ENCODE results near the gene KRT10.
"Not testable (repeated sequence)": the region's sequence is repeated elsewhere in the genome, so short reads cannot be mapped to it uniquely, and the experiment has no call there.

KRT10 gene

DNA sequence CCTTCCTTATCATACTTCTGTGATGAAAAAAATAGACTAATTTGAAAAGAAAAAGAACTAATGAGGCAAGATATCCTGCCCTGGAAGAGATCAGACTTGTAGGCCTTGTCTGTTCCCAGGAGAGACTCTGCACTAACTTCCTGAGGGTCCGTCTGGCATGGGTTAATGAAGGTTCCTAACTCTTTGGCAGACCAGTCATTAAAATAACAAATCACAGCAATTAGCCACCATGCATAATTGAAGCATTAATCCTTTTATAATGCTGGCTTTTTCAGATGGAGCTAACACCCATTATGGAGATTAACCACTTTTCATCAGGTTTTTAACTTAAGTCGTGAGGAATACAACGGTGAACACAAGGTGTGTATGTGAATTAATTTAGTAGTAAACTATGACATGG, 10.4 kb upstream of the KRT10 start:
- no peak for DNase-seq (ENCODE audit: low spot score)

DNA sequence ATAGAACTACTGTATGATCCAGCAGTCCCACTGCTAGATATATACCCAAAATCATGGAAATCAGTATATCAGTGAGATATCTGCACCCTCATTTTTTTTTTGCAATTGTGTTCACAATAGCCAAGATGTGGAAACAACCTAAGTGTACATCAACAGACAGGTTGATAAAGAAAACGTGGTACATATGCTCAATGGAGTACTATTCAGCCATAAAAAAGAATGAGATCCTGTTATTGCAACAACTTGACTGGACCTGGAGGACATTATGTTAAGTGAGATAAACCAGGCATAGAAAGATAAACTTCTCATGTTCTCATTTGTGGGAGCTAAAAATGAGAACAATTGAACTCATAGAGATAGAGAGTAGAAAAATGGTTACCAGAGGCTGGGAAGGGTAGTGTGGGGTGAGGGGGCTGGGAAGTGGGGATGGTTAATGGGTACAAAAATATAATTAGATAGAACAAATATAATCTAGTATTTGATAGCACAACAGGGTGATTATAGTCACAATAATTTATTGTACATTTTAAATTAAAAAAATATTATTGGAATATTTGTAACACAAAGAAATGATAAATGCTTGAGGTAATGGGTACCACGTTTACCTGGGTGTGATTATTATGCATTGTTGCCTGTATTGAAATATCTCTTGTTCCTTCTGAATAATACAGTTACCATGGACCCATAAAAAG, 7.8 kb upstream of the KRT10 start:
- DNase-seq (ENCODE audit: low spot score) = no peak

DNA sequence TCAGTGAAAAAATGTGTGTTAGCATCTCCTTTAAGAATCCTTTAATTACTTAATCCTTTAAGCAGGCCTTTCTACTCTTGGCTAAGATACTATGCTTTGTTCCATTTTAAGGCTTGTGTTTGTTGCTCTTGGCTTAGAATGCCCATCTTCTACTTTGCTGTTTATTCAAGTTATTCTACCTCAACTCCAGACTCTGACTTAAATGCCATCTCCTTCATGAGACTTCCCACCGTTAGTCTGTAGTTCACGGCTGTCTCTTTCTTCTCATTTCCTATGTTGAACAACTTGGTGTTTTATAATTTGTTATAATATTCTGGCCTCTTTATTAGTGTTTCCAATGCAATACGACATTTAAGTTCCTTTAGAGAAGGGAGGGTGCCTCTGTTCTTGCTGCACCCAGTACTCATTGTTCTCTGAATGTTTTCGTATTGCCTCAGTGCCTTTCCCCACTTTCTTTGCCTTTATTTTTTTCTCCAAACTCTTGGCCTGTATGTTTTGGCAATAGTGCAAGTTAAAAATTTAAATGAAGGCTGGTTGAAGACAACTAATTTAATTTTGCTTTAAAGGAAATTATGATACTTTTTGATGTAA, 6.1 kb upstream of the KRT10 start:
- no peak for DNase-seq (ENCODE audit: low spot score)

DNA sequence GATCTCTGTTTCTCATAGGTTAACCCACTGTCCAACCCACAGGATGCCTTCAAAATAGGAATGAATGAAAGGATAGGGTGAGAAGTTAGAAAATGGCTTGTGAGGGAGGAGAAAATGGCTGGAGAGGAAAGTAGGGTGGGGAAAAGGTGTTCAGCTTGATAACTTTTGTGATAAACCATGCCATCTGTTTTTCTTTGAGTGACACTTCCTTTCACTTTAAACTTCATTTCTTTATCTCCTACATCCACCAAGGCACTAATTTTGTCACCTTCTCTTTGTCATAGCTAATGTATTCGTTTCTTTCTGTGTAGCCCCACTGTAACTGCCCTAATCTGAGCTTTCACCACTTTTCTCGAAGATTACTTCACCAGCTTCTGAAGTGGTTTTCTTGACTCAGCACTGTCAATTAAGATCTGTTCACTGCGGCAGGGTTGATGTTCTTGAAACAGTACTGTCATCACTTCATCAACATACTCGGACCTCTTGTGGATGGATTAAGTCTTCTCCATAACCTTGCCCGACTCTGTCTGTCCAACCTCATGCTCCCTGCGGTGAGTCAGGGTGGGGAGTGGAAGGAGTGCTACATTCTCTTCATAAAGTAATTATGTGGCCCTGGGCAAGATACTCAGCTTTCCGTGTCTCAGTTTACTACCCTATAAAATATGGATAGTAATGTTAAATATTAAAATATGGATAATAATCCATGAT, 5.5 kb upstream of the KRT10 start:
- DNase-seq (ENCODE audit: low spot score) = no peak

DNA sequence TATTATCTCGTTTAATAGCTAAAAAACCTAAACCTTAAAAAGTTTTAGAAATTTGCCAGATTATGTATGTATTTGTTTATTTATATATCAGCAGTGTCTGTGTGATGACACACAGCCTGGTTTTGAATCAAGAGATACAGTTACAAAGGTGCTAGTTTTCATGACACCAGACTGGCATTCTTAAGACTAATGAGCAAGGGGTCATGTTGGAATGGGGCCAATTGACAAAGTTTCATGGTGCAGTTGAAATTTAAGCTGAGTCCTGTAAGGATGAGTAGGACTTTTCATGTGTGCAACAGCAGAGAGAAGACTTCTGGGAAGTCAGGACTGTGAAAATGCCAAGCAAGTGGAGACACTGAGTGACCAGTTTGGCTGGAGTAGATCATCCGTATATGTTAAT, 3.2 kb upstream of the KRT10 start:
- DNase-seq (ENCODE audit: low spot score) = no peak

DNA sequence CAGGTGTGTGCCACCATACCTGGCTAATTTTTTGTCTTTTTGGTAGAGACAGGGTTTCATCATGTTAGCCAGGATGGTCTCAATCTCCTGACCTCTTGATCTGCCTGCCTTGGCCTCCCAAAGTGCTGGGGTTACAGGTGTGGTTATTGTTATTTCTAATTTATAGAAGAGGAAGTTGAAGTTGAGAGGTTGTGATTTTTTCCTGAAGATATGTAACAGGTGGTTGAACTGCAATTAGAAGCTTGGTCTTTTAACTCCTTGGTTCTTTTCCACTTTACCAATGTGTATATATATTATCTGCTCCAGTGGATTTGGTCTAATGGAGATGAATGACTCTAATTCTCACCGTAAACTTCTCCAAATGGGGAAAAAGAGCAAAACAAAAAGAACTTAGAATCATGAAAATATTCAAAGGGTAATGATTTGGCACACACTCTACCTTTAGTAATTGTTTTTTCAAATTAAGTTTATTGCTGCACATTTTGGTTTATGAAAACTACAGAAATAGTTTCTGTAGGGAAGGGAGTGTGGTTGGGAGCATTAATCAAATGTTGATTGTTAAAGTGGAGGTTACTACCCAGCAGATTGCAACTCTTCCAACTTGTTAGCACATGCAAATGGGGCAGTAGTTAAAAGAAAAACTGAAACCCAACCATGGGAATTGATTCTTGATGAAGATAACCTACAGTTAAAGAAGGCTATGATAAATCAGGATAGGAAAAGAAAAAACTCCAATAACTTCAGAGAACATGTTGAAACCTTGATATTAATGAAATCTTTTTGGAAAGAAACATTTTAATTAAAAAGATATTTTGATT, 1.8 kb upstream of the KRT10 start:
- no peak for DNase-seq (ENCODE audit: low spot score)

DNA sequence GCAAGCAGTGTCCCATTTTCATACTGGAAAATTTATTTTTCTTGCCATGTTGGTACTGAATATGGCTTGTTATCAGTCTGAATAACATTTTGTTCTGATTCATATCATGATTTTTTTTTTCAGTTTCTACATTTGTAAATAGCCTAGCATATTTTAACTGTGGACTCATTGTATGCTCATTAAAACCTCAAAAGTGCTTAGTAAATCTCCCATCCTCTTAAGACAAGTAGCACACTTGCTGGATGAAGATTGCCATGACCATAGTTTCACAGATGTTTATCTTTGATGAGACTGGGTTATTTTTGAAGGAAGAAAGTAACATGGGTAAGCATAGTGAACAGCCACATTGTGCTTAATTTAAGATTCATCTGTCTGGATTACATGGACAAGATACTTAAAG, 878 bp downstream of the KRT10 start:
- DNase-seq (ENCODE audit: low spot score) = no peak

DNA sequence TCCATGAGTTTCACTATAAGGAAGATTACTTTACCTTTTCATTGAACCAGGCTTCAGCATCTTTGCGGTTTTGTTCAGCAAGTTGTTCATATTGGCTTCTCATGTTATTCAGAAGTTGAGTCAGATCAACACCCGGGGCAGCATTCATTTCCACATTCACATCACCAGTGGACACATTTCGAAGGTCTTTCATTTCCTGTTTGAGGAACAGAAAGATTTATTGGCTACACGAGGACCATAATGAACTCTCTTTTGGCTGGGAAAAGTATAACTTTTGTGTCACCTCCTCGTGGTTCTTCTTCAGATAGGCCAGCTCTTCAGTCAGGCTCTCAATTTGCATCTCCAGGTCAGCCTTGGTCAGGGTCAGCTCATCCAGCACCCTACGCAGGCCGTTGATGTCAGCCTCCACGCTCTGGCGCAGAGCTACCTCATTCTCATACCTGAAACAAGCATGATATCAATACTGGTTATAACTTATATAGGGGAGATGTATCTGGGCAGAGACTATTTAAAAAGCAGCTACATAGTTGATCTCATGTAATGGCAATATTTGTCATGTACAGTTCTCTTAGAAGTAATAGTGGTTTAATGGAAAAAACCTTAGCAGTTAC, 2.1 kb downstream of the KRT10 start:
- DNase-seq (ENCODE audit: low spot score) = no peak

DNA sequence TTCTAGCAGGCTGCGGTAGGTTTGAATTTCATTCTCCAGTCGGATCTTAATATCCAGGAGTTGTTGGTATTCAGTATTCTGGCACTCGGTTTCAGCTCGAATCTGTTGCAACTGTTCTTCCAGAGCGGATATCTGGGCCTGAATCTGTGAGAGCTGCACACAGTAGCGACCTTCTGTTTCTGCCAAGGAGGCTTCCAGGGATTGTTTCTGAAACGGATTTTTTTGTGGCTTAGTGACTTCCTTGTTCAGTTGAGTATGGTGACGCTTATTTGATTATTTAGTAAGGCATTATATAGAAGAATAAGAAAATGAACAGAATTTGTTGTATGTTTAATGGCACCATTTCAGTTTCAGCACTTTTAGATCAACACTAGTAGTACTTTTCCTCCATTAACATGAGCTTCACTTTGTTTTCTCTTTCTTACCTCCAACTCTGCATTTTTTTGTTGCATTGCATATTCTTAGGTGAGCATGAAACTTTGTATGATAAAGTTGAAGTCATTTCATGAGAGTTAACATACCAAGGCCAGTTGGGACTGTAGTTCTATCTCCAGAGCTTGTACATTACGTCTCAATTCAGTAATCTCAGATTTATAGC, 2.8 kb downstream of the KRT10 start:
- peak; percentile 31 for DNase-seq (ENCODE audit: low spot score)

DNA sequence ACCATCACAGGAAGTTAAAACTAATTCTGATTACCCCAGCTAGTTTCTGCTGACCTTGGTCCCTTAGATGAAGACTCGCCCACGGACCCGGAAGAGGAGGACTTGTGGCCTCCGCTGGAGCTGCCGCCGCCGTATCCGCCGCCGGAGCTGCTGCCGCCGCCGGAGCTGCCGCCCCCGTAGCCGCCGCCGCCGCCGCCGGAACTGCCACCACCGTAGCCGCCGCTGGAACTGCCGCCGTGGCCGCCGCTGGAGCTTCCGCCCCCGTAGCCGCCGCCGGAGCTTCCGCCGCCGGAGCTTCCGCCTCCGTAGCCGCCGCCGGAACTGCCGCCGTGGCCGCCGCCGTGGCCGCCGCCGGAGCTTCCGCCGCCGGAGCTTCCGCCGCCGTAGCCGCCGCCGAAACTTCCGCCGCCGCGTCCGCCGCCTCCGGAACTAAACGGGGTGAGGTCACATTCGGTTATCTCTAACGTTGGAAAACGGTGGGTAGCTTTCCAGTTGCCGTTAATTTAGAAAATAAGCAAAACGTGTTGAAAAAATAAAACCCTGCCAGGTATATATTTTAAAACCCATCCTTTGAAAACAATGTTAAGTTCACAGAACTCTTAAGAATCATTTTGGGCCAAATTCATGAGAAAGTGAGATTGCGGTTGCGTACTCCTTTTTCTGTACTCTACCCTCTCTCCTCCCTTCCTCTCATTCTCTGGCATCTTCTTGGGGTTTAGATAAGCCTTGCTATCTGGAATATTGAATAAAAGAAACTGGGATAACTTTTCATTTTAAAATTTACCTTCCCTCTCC, 3.5 kb downstream of the KRT10 start:
- DNase-seq (ENCODE audit: low spot score) = peak; percentile 88

DNA sequence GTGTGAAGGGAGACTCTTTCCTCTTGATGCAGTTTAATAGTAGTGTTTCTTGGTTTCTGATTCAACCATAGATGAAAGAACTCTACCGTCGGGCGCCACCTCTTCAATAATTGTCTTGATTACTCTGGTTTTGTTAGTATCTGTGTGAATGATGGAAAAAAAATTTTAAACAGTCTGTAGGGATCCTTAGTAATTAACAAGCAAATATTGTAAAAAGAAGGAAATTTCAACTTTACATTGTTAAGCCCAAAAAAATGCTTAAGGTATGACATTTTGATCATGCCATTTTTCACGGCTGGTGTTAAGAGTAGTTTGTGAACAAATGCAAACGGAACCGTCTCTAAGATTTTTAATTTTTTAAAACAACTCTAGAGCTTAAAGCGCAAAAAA, 4.1 kb downstream of the KRT10 start:
- no peak for DNase-seq (ENCODE audit: low spot score)

DNA sequence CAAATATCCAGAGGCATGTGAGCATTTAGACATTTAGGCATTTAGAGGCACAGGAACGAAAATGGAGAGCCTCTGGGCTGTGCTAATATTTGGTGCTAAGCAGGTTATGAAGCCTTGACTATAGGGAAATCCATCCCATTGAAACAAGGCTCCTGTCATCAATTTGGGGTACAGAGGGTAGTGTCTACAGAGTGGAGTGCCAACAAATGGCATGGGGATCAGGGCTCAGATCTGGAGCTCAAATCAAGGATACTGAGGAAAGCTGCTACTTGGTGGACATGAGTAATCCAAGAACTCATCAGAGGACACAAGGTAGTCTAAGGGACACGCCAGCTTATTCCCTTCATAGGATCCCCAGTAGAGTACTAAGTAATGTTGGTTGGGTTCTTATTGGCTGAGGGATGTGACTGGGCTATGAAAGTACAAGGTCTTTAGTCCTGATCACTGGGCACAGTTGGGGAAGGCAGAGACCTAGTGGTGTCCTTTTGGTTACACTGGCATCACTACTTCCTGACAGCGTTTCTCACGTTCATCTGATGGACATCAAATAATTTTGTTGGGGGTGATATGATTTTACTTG, 5.2 kb downstream of the KRT10 start:
- no peak for DNase-seq (ENCODE audit: low spot score)

DNA sequence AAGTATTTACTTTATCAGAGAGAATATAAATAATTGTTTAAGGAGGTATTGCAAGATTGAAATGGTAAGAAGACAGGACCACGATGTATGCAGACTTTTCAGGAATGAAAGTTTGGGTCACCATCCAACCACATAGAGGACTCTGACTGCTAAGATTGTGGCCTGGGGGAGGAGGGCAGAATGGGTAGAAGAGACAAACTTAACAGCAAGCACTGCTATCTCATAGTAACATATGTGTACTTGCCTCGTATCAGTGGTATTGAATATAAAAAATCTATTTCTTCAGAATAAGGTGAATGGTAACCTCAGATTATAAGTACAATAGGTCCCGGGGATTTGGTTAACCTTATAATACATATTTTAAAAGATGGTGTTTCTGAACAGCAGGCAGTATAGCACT, 5.8 kb downstream of the KRT10 start:
- no peak for DNase-seq (ENCODE audit: low spot score)

DNA sequence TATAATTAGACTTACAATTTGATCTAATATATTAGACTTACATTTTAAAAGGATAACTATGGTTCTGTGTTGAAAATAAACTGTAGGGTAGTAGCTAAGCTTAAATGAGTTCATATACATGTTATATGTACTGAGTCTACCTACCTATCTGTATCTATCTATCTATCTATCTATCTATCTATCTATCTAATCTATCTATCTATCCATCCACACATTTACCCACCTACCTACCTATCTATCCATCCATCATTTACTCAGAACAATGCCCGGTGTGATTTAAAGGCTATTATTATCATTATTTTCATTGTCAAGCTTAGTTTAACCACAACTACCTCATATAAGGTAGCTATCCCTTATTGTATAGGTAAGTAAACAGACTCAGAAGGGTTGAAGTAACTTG, 7.0 kb downstream of the KRT10 start:
- DNase-seq (ENCODE audit: low spot score) = no peak

DNA sequence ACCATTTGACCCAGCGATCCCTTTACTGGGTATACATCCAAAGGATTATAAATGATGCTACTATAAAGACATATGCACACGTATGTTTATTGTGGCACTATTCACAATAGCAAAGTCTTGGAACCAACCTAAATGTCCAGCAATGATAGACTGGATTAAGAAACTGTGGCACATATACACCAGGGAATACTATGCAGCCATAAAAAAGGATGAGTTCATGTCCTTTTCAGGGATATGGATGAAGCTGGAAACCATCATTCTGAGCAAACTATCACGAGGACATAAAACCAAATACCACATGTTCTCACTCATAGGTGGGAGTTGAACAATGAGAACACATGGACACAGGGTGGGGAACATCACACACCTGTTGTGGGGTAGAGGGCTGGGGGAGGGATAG, 7.8 kb downstream of the KRT10 start:
- DNase-seq (ENCODE audit: low spot score) = not testable (repeated sequence)

DNA sequence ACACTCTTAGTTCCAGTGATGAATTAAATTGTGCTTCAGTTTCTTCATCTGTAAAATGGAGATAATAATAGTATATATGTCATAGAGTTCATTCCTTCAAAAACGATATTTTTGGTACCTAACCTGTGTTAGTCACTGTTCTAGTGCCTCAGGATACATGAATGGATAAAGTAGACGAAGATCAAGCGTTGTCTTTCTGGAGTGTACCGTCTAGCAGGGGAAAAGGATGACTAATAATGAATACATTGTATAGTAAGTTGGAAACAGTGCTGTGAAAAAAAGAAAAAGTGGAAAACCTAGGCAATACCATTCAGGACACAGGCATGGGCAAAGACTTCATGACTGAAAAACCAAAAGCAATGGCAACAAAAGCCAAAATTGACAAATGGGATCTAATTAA, 8.6 kb downstream of the KRT10 start:
- DNase-seq (ENCODE audit: low spot score) = no peak

DNA sequence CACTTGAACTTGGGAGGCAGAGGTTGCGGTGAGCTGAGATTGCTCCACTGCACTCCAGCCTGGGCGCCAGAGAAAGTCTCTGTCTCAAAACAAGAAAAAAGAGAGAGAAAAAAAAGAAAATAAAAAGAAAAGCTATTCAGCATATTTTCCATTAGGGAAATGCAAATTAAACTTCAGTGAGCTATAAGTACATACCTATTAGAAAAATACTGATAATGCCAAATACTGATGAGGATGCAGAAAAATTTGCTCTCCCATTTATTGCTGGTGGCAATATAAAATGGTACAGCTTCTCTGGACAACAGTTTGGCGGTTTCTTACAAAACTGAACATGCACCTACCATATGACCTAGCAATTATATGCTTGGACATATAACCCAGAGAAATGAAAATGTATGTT, 9.8 kb downstream of the KRT10 start:
- DNase-seq (ENCODE audit: low spot score) = no peak

DNA sequence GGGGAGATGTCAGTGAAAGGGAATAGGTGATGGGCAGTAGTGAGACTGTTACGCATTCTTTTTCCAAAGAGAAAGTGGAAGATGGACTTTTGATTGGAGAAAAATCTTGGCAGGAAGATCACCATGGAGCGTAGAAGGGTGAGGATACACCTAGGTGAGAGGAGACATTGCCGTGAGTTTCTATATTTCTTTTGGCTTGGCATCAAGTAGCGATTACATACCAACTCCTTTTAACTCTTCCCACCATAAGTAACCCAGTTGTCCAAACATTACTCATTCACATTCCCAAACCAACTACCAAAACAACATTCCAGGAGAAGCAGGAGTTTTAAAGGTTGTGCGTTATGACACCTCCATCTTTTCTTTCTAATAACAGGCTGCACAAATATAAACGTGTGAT, 11.9 kb downstream of the KRT10 start:
- DNase-seq (ENCODE audit: low spot score) = no peak

DNA sequence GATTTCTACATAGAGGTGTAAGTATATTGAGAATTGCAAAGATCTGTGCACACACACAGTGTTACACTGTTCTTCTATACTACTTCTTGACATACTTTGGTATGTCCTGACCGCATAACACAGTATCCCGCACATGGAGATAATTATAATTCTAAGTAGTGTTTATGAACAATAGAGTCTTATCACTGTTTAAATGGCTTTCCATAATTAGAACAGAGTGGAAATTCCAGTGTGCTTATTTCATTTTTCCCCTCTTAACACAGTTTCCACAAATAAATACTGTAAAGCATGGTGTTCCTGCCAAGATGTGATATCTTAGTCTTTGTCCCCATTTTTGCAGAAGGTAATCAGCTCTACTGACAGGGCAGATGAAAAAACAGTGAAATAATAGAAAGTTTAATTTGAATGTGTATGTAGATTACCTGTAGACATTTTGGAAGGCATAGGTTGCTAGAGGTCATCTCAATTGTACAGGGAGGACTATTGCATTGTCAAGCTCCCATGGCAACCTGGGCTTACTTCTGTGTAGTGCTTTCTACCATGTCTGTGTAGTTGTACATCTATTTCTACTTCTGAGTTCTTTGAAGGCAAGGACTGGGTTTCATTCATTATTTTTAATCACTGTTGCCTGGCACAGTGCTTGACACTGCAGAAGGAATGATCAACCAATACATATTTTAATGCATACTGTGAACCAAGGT, 12.5 kb downstream of the KRT10 start:
- DNase-seq (ENCODE audit: low spot score) = peak; percentile 21

DNA sequence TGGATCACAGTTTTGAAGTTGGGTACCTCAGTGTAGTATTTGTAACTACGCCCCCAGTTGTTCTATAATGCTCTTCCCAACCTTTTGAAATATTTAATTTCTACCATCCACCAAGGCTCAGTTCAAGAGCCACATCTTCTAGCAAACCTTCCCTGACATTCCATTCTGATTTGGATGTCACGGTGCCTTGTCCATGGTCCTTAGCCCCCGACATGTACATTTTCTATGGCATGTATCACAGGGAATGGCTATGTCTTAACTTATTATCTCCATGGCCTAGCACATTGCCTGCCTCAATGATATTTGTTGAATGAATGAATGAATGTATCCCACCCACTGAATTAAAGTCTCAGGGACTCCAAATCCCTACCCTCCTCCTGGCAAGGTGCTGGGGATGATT, 16.3 kb downstream of the KRT10 start:
- no peak for DNase-seq (ENCODE audit: low spot score)
